ENCODE data around the gene CARD8.

The CARD8 gene

DNA sequence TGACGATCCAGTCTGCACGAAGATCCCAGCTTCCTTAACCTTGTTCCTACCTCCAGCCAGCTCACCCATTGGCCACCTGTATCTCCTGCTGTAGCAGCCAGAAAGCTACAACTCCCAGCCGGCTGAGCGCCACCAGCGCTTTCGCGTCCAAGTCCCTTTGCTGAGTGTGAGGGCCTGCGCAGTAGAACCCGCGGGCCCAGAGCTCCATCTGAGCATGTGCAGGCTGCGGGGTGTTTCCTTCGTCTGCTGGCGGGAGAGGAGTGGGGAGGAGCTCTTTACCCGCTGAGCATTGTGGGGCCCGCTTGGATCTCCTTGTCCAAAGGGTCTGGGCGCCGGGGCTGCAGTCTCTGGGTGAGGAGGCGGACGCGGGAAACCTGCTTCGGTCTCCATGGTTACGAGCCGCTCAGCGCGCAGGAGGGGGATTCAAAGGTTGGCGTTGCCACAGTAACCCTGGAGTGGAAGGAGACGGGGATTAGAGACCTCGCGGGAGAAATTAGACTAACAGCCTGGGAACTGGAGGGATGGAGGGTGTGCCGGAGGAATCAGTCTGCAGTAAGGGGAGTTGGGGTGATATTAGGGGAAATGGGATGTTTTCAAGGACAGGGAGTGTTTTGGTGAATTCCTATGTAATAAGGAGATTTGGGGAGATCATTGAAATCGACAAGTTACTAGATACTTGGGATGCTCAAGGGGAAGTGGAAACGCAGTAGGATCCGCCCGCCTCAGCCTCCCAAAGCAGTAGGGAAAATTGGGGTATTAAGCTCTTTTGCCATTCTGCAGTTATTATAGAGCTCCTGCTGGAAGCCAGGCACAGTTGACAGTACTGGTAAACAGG, 51.7 kb downstream of the CARD8 start:
- peak; percentile 100 for DNase-seq

DNA sequence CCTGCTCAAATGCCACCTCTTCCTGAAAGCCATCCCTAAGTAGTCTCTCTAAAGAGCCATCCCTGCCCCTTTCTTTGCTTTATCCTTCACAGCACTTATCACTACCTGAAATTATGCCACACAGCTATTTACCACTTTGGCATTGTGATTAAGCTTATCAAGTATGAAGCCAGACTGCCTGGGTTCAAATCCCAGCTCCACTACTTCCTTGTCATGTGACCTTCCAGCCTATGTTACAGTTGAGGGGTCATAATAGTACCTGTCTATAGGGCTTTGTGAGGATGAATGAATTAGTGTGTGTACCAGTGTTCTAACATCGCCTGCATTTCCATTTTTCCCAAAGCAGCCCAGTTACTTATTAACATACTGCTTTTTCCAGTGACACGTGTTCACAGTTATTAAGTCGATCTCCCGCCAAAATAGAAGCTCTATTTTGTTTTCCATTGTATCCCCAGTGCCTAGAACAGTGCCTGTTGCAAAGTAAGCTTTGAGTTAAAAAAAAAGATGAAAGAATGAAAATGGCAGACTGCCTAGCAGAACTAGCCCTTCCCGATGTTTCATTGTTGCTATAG, 52.4 kb downstream of the CARD8 start:
- DNase-seq = peak in 1 of 2 experiments; percentile 31

DNA sequence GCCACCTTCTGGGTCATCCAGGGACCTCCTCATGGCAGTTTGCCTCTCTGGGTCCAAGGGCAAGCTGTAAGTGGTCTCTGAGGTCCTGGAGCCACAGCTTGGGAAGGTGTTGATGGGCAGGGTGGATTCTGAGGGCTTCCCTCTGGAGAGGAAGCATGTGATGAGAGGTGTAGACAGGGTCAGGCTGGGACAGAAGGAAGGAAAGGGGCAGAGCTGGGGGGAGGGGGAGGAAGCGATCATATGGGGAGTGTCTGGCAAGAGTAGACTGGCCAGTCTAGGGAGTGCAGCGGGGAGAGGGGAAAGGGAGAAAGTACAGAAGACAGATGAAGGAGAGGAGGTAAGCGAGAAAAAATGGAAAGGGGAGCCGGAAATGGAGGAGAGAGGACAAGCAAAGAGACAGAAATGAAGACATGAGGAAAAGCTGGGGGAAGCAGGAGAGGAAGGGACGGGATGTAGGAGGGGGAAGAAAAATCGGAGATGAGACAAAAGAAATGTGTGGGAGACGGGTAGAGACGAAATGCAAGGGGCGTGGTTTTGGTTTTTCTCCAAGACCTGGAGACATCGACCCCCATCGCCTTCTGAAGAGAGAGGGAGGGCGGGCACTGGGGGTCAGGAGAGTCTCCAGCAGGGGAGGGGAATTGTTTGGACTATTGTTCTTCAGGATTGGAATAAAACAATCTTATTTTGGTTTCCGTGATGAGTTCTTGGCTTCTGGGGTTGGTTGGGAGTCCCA, 58.6 kb downstream of the CARD8 start:
- DNase-seq = no peak

DNA sequence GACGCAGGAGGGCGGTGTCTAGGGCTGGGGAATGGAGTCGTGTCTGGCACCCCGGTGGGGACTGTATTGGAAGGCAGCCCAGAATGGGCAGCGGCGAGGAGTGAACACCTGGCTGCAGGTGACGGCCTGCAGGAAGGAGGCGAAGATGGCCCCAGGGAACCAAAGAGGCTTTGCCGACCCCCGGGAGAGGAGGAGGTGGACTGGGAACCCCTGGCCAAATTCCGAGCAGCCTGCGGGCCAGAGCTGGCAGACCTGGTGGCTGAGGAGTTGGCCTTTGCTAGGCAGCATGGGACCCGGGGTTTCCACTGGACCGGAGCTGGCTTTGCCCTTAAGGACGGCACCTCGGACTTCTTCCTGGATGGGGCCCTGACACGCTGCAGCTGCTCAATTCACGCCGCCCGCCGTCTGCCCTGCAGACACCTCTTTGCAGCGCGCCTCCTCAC, 59.4 kb downstream of the CARD8 start:
- no peak for DNase-seq

DNA sequence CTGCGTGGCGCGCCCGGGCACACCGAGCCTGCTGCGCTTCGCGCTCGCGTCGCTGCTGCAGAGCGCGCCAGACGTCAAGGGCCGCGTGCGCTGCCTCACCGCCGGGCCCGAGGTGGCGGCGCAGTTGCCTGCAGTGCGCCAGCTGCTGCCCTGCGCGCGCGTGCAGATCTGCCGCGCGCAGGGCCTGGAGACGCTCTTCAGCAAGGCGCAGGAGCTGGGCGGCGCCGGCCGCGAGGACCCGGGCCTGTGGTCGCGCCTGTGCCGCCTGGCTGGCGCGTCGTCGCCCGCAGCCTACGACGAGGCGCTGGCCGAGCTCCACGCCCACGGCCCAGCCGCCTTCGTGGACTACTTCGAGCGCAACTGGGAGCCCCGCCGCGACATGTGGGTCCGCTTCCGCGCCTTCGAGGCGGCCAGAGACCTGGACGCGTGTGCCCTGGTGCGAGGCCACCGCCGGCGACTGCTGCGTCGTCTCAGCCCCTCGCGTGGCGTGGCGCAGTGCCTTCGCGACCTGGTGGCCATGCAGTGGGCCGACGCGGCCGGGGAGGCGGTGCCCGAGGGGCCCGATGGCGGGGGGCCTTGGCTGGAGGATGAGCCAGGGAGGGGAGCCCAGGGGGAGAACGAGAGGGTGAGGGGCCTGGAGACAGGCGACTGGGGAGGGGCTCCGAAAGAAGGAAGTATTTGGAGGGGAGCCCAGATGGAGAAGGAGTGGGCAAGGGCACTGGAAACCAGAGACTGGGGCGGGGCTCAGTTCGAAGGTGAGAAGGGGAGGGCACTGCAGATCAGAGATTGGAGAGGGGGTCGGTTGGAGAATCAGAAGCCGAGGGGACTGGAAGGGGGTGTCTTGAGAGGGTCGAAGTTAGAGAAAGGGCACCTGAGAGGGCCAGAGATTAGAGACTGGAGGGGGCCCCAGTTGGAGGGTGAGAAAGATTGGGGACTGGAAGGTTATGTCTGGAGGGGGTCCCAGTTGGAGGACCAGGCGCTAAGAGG, 60.6 kb downstream of the CARD8 start:
- DNase-seq = no peak

DNA sequence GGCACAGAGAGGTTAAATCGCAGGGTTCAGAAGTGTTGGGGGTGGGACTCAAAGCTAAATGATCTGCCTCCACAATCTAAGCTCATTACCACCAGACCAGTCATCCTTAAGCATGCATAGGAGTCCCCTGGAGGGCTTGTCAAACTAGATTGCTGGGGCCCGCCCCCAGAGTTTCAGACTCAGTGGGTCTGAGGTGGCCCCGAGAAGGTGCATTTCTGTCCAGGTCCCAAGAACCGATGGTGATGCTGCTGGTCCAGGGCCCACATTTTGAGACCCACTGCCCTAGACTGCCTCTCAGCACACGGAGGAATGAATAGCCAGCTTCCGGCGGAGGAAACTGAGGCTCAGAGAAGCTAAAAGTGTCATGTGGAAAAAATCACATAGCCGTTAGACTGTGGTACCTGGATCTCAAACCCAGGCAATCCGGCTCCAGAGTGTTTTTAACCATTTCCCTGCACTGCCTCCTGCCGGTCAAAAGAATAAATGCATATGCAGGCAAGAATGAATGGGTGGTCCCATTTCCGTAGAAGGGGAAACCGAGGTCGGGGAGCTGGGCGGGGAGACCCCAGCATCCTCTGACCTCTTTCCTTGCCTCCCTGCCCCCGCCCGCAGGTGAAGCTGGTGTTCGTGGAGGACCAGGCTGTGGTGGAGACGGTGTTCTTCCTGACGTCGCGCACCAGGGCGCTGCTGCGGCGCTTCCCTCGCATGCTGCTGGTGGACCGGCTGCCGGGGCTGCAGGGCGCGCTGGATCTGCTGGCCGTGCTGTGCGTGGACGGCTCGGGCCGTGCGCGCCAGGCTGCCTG, 61.5 kb downstream of the CARD8 start:
- DNase-seq = no peak

DNA sequence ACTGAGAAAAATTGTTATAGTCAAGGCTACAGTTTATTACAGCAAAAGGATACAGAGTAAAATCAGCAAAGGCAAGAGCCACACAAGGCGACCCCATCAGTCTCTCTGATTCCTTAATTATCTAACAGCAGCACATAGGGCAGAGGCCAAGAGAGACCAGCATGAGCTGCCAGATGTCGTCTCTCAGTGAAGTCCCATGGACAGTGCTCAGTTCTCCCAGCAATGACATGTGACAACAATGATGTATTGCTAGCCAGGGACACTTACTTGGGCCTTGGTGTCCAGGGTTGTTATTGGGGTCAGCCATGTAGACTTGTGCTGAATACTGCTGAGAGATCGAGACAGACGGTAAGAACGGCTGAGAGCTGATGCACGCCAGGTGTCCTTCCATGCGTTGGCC, 63.0 kb downstream of the CARD8 start:
- no peak for DNase-seq

DNA sequence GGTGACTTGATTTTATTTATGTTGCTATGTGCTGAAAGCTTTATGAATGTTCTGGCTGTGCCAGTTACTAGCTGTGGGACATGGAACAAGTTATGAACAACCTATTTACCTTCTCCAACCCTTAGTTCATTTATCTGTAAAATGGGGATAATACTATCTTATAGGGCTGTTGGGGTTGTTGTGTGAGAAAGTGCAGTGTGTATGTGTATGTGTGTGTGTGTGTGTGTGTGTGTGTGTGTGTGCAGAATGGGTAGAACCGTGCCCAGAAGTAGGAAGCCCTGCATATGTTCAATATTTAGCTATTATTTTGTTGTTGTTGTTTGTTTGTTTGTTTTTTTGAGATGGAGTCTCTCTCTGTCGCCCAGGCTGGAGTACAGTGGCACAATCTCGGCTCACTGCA, 64.8 kb downstream of the CARD8 start:
- no peak for DNase-seq

DNA sequence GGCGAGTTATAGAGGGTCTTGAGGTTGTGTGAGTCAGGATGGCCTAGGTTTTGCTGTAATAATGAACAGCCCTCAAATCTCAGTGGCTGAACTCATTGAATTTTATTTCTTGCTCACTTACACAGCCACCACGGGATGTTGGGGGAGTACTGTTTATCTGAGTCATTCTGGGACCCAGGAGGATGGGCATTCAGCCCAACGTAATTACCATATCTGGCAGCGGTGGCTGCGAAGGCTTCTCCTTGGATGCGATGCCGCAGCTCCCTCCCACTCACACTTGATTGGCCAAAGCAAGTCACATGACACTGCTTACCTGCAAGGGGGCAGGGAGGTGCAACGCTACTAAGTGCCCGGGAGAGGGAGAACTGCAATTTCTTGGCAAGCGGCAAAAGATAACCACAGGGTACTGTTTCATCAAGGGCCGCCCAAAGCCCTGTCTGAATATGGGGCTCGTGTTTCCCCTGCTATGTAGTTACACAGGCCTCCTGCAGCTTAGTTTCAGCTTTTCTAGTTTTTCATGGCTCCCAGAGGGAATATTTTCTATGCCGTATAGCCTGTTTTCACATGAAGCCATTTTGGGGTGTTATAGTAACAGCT, 65.3 kb downstream of the CARD8 start:
- DNase-seq = peak; percentile 61 to 74

DNA sequence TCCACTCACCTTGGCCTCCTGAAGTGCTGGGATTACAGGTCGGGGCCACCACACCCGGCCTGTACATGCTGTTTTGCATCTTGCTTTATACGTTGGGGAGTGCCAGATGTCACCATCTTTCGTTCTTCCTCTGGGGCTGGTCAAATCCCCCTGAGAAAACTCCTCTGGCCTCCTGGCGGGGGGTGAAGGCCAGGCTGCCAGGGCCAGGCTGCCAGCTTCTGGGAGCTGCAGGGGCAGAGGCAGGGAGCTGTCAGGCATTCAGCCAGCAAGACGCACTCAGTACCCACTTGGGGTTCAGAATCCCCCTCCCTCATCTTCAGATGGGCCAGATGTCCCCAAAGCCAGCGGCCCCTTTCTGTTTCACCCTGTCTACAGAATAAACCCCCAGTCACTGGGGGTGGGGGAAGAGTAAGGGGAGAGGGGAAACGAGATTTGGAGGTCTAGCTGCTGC, 69.1 kb downstream of the CARD8 start:
- DNase-seq = peak; percentile 90 to 96

DNA sequence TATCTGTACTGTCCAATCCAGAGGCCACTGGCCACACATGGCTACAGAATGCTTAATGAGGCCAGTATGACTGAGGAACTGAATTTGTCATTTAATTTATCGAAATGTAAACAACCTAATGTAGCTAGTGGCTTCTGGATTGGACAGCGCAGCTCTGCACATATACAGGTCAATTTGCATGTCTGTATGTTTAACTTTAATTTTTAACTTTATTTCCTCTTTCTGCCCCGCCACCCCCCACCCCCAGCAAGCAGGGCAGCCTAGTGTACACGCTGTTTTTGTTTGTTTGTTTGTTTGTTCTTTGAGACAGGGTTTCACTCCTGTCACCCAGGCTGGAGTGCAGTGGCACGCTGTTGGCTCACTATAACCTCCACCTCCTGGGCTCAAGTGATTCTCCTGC, 69.7 kb downstream of the CARD8 start:
- no peak for DNase-seq

DNA sequence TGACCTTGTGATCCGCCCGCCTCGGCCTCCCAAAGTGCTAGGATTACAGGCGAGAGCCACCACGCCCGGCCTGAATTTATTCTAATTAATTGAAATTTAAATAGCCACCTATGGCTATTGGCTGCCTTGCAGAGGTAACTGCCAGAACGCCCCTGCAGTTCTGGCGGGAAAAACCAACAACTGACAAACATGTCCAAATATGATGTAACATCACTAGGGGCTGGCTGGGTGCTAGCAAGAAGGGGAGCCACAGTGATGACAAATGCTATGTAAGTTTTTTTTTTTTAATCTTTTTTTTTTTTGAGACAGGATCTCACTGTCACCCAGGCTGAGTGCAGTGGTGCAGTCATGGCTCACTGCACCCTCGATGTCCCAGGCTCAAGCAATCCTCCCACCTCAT, 72.4 kb downstream of the CARD8 start:
- DNase-seq = no peak

DNA sequence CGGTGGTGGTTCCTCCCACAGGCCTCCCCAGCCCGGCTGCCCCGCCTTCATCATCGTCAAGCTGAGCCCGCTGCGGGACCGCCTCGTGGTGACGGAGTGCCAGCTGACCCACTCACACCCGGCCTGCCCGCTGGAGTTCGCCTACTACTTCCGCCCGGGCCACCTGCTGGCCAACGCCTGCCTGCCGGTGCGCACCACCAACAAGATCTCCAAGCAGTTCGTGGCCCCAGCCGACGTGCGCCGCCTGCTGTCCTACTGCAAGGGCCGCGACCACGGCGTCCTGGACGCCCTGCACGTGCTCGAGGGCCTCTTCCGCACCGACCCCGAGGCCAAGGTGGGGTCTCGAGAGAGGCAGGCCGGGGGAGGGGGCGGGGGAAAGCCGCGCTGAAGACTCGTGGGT, 73.3 kb downstream of the CARD8 start:
- DNase-seq = no peak

DNA sequence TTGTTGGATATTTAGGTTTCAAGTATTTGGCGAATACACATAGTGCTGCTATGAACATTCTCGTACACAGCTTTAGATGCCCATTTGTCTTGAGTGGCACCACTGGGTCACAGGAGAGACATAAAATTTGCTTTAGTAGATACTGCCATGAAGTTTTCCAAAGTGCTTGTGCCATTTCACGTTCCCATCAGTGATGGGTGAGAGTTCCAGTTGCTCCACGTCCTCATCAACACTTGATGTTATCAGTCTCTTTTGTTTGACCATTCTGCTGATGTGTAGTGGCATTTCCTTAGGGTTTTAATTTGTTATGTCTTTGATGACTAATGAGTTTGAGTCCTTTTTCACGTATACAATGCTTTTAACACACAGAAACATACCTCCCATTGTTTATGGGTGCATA, 74.2 kb downstream of the CARD8 start:
- DNase-seq = no peak

DNA sequence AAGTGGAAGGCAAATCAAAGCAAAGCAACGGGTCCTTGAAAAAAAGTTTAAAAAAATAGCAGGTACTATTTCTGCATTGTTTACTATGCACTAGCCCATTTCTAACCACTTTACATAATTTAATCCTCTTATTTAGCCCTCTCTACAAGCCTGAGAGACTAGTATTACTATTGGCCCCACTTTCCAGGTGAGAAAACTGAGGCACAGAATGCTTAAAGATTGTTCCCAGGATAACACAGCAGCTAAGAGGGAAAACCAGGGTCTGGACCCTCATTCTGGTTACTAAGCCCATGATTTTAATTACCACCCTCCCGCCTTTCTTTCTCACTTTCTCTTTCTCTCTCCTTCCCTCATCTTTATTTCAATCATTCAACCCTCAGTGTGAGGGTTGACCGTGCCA, 79.5 kb downstream of the CARD8 start:
- no peak for DNase-seq

DNA sequence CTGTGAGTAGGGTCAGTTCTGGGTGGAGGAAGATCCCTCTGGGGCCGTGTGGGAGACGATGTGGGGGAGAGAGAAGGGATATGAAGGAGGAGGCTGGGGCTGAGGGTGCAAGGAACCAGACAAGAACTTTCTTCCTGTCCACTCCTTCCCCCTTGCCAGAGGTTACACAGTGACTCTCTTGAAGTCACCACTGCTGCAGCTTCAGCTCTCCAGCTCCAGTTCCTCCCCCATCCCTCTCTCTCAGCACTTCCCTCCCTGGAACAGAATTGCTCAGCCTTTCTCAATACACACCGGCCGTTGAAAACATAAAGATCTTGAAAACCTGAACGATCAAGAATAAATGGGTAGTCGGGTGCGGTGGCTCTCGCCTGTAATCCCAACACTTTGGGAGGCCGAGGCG, 80.1 kb downstream of the CARD8 start:
- no peak for DNase-seq

DNA sequence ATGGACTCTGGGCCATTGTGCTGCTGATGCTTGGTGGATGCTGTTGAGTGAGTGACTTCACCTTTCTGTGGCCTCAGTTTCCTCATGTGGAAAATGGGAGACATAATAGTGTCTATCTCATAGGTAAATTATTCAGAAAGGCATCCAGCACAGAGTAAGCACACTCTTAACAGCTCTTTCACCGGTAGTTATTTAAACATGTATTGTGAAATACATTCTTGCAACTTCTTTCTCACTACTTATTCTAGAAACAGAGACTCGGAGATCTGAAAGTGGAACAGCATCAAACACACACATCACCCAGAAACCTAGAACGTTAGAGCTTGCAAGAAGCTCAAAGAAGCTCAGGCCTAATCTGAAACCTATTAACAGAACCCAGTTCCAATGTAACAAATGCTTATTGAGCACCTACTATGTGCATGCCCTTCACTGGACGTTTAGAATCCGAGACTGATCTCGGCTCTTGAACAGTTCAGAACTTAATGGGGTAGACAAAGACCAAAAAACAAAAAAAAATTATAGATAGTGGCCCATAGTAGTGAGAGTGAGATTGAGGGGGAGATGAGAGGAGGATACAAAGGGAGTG, 81.2 kb downstream of the CARD8 start:
- no peak for DNase-seq

DNA sequence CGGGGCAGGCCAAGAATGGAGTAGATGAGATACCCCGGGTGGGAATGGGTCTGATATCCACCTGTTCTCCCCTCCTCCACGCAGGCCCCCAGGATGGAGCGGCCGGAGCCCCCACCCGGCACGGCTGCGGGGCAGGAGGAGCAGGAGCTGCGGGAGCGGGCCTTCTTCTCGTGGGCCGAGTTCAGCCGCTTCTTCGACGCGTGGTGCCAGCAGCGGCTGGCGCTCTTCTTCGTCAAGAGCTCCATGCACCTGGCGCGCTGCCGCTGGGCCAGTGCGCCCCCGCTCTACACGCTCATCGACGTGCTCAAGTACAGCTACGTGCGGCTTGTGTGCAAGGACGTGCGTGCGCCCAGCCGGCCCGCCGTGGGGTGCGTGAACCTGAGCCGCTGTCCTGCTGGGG, 84.0 kb downstream of the CARD8 start:
- DNase-seq = no peak

DNA sequence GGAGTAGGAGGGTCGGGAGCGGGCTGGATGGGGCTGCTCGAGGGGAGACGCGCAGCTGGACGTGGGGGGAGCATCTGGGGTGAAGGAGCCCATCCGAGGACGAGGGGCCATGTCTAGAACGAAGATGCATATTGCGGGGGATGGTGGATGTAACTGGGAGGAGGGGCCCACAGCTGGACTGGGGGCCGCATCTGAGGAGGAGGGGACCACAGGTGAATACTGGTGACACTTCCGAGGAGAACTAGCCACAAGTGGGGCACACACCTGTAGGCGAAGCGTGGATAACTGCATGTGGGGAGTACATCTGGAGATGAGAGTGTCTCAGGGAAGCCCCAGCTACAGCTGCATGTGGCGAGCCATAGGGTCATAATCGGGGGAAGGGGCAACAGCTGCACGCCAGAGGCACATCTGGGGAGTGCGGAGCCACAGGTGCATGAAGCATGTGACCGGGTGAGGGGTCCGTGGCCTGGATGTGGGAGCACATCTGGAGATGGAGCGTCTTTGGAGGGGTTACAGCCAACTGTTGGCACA, 84.8 kb downstream of the CARD8 start:
- no peak for DNase-seq

DNA sequence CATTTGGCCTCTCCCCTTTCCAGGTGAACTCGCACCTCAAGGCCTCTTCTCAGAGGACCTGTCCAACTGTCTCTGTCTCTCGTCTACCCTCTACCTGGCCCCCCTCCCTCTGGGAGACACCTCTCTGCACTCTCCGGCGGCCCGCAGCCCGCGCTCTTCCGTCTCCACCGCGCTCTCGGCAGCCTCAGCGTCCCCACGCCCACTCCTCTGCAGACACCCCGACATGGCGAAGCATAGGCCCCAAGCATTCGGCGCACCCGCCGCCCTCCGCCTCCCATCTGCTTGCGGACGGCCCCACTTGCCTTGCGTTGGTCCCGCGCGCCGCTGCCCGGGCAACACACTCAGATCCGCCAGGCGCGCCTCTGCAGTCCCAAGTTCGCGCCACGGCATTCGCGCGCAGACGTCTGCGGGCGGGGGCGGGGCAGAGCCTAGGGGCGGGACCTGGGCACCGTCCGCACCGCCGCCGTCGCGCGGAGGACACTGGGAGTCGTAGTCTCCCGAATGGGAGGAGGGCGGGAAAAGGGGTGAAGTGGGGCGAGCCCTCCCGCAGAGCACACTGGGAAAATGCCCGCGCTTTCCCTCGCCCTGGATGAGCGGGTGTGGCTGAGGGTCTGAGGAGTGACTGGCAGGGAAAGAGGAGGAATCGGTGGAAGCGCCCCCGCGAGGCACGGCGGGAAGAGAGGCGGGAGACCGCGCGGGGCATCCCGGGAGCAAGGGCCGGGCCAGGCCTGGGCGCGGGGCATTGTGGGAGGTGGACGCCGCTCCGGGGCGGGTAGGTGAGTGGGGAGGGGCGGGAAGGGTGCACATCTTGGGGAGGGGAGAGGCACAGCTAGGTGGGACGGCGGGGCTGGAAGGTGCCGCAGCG, 85.5 kb downstream of the CARD8 start, which contains the start of the genes LIG1 and ZSWIM9:
TSS of gene LIG1 (minus strand) at position 406 of the 865 bp plus-strand sequence. CDS start 4,778 bp downstream, outside the sequence.
TSS of gene ZSWIM9 (plus strand) at position 742 of the 865 bp plus-strand sequence. CDS start 1,123 bp downstream, outside the sequence.
- DNase-seq = peak; percentile 98 to 99
